Neural progenitor cell (in vitro differentiated cells): ENCODE measurements around the gene CASK.

Experiments
- EZH2 ChIP-seq: fragments of 200-600 bp; sonication (generic); IDR thresholded peaks from 2 replicates; pipeline ENCODE4 v1.6.1; 2017; ENCODE audit warnings: antibody characterized with exemption, mild to moderate bottlenecking, moderate library complexity
- EZH2phosphoT487 ChIP-seq: fragments of 200-600 bp; sonication (generic); IDR thresholded peaks from 2 replicates; pipeline ENCODE4 v1.6.1; 2017; ENCODE audit warnings: antibody characterized with exemption
- TF ChIP-seq, protein P1 (sequence below): fragments of 200-600 bp; sonication (generic); IDR thresholded peaks from 2 replicates; pipeline ENCODE4 v1.5.1; 2017; ENCODE audit warnings: antibody characterized with exemption, mild to moderate bottlenecking

DNA sequence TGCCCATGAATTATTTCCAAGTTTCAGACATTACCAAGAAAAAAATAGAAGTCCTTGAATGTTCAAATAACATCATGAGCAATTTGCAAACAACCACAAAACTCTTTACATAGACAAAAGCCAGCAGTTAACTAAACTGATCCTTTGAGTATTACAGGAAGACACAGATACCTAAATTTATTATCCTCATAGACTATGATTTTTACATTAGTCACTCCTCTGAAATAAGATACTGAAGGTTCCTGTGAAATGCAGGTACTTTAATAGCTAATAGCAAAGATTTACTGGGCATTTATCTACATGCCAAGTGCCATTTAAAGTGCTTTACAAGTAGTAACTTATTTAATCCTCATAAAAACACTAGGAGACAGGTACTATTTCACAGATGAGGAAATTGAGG is 161.7 kb downstream of the CASK start:
- TF ChIP-seq, protein P1, sequence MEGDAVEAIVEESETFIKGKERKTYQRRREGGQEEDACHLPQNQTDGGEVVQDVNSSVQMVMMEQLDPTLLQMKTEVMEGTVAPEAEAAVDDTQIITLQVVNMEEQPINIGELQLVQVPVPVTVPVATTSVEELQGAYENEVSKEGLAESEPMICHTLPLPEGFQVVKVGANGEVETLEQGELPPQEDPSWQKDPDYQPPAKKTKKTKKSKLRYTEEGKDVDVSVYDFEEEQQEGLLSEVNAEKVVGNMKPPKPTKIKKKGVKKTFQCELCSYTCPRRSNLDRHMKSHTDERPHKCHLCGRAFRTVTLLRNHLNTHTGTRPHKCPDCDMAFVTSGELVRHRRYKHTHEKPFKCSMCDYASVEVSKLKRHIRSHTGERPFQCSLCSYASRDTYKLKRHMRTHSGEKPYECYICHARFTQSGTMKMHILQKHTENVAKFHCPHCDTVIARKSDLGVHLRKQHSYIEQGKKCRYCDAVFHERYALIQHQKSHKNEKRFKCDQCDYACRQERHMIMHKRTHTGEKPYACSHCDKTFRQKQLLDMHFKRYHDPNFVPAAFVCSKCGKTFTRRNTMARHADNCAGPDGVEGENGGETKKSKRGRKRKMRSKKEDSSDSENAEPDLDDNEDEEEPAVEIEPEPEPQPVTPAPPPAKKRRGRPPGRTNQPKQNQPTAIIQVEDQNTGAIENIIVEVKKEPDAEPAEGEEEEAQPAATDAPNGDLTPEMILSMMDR = no peak
- TF ChIP-seq EZH2phosphoT487 = no peak
- no peak for TF ChIP-seq EZH2
